HUES64 (cell line): Measurements from ENCODE around the gene SPACA1. TPM values are rescaled to one million over a fixed set of nuclear protein-coding genes. Genes with fewer than 3 reads are reported as not detected.
"Not testable (repeated sequence)": the region's sequence is repeated elsewhere in the genome, so short reads cannot be mapped to it uniquely, and the experiment has no call there.

ENCODE experiments used
- H3K27ac ChIP-seq: 2 replicates; pipeline ENCODE4 v1.7.0; 2013; ENCODE audit warnings: low read depth, low read length, inconsistent platforms
- H3K27me3 ChIP-seq: 2 replicates; pipeline ENCODE4 v1.6.1; 2013; ENCODE audit warnings: mild to moderate bottlenecking, low read length; ENCODE audit not compliant: insufficient read depth
- H3K36me3 ChIP-seq: 2 replicates; pipeline ENCODE4 v1.6.1; 2013; ENCODE audit warnings: mild to moderate bottlenecking, low read length; ENCODE audit not compliant: insufficient read depth
- H3K4me1 ChIP-seq: 2 replicates; pipeline ENCODE4 v1.6.1; 2013; ENCODE audit warnings: mild to moderate bottlenecking, low read length, moderate library complexity; ENCODE audit not compliant: insufficient read depth
- H3K4me3 ChIP-seq: 2 replicates; pipeline ENCODE4 v1.5.1; 2013; ENCODE audit warnings: mild to moderate bottlenecking, low read length, moderate library complexity
- H3K9ac ChIP-seq: 2 replicates; pipeline ENCODE4 v1.6.1; 2013; ENCODE audit warnings: mild to moderate bottlenecking, low read depth, low read length
- H3K9me3 ChIP-seq: 2 replicates; pipeline ENCODE4 v1.6.1; 2013; ENCODE audit warnings: low read depth, low read length; ENCODE audit not compliant: insufficient read depth
- WGBS: fragments of 150-250, 120-280 bp; methylation state at CpG from one replicate; pipeline ENCODE4 v1.1.7; 2013; ENCODE audit warnings: missing lambda C conversion rate; 5-methylcytosine and 5-hydroxymethylcytosine counted together
- polyA plus RNA-seq, 2 experiments: library from polyadenylated mRNA; stranded (reverse); fragments of 50-300 nt; gene quantifications; one replicate each; pipeline ENCODE4 v1.2.3, GENCODE V29; 2013

Gene SPACA1, protein sequence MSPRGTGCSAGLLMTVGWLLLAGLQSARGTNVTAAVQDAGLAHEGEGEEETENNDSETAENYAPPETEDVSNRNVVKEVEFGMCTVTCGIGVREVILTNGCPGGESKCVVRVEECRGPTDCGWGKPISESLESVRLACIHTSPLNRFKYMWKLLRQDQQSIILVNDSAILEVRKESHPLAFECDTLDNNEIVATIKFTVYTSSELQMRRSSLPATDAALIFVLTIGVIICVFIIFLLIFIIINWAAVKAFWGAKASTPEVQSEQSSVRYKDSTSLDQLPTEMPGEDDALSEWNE
- not detected for polyA plus RNA-seq (2013, experiment 1 of 2)
- polyA plus RNA-seq (2013, experiment 2 of 2), result not detected

DNA sequence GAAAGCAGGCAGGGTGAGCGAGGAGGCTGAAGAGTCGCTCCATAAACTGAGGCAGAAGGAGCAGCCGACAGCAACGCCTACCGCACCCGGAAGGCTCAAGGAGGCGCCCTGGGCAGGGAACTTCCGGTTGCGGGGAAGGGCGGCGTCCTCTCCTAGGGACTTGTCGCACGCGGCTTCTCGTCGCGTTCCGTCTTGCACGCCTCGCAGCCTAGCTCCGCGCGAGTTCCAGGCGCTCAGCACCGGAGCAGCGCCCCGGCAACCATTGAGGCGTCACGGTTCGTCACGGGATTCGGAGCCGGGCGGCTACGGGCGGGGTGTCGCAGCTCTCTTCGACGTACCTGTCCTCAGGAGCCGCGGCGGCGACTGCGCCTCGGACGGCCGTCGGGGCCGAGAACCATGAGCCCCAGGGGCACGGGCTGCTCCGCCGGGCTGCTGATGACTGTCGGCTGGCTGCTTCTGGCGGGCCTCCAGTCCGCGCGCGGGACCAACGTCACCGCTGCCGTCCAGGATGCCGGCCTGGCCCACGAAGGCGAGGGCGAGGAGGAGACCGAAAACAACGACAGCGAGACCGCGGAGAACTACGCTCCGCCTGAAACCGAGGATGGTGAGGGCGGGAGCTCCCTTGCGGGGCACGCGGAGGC lies at the start of gene SPACA1:
TSS of gene SPACA1 (plus strand) at position 332 of the 641 bp plus-strand sequence. CDS start at position 397, 65 bp downstream.
- no peak within 1 kb of the TSS for H3K27ac ChIP-seq
- H3K4me1 ChIP-seq, result peaks cover 12% of the 10 kb centered on the region; the same call in 1 of the 2 replicates
- no peak within 1 kb of the TSS for H3K9ac ChIP-seq
- no peaks in the 10 kb centered on the region for H3K9me3 ChIP-seq
- H3K27me3 ChIP-seq, result no peaks in the 10 kb centered on the region
- WGBS, result 97% methylated on average over 77 of the region's 77 CpGs
- no peaks in the 10 kb centered on the region for H3K36me3 ChIP-seq
- no peak within 1 kb of the TSS for H3K4me3 ChIP-seq

DNA sequence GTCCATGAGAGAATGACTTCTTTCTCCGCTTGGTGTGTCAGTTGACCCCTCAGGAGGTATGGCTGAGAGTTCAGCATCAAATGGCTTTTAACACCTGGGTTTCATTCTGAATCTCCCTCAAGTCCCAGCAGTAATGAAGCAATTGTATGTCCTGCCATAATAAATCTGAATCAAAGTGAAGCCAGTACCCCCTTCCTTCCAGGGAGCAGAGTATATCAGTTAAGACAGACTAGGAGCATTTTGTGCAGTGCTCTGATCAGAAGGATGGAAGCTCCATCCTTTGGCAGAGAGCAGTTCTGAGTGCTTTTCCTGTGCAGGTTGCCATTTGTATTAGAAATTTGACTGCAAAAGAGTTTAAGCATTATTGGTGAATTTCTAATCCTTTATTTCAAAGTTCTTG lies 46.9 kb upstream of the SPACA1 start:
- H3K4me1 ChIP-seq, result no peaks in the 10 kb centered on the region; the same call in 1 of the 2 replicates
- no peaks in the 10 kb centered on the region for H3K27me3 ChIP-seq
- no peak overlapping the region for H3K27ac ChIP-seq
- H3K4me3 ChIP-seq, result no peak overlapping the region
- H3K9ac ChIP-seq, result no peak overlapping the region
- 91% methylated on average over 1 of the region's 1 CpG for WGBS
- no peaks in the 10 kb centered on the region for H3K9me3 ChIP-seq
- H3K36me3 ChIP-seq, result no peaks in the 10 kb centered on the region

DNA sequence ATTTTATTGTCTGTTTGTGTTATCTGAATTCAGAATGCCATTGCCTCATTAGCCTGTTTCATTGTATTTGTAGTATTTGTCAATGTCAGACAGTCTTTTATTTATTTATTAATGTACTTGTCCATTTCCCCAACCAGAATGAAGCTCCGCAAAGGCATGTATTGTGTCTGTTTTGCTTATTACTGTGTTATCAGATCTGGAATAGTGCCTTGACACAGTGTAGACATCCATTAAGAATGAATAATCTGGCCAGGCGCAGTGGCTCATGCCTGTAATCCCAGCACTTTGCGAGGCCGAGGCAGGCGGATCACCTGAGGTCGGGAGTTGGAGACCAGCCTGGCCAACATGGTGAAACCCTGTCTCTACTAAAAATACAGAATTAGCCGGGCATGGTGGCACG lies 46.4 kb upstream of the SPACA1 start:
- not testable (repeated sequence) for H3K27me3 ChIP-seq, H3K27ac ChIP-seq, H3K4me1 ChIP-seq, H3K4me3 ChIP-seq, H3K9ac ChIP-seq, H3K36me3 ChIP-seq, H3K9me3 ChIP-seq
- WGBS, result 96% methylated on average over 8 of the region's 8 CpGs

DNA sequence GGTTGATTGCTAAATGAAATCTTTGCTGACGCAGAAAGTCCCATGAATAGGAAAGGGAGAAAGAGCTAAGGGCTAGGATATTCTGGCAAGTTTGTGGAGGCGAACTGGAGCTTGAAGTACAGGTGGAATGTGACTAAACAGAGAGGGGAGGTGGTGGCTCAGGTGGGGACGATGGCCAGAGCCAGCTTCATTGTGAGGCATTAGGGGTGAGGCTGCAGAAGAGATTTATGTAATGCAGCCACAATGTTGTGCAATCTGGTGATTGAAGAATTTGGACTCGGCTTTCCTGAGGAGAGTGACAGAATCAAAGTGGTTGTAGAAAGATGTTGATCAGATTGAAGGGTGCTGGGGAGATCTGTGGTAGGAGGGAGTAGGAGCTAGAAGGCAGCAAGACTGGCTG lies 42.9 kb upstream of the SPACA1 start:
- no peak overlapping the region for H3K27ac ChIP-seq
- H3K27me3 ChIP-seq, result no peaks in the 10 kb centered on the region
- WGBS, result 94% methylated on average over 4 of the region's 4 CpGs
- no peaks in the 10 kb centered on the region; the same call in 1 of the 2 replicates for H3K4me1 ChIP-seq
- H3K36me3 ChIP-seq, result no peaks in the 10 kb centered on the region
- H3K9me3 ChIP-seq, result no peaks in the 10 kb centered on the region
- H3K4me3 ChIP-seq, result no peak overlapping the region
- no peak overlapping the region for H3K9ac ChIP-seq

DNA sequence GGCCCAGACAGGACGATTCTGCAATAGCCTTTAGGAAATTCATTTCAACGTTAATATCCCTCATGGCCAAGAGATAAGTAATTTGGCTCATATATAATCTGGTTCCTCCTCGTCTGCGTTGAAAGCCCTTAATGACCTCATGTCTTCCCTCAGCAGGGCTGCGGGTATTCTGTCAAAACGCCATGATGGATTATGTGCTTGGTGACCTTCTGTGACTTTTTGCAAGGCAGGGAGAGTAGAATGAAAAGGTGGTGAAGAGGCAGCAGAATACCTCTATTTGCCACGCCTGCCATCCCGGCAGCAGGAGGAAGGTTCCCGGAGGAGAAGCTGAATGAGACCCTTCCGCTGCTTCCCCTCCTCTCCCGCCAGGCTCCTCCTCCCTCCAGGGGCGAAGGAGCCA lies 41.1 kb upstream of the SPACA1 start:
- H3K36me3 ChIP-seq, result no peaks in the 10 kb centered on the region
- no peaks in the 10 kb centered on the region for H3K27me3 ChIP-seq
- H3K9ac ChIP-seq, result no peak overlapping the region
- no peaks in the 10 kb centered on the region for H3K9me3 ChIP-seq
- WGBS, result 87% methylated on average over 10 of the region's 12 CpGs
- H3K4me1 ChIP-seq, result no peaks in the 10 kb centered on the region; the same call in 1 of the 2 replicates
- no peak overlapping the region for H3K4me3 ChIP-seq
- H3K27ac ChIP-seq, result no peak overlapping the region

DNA sequence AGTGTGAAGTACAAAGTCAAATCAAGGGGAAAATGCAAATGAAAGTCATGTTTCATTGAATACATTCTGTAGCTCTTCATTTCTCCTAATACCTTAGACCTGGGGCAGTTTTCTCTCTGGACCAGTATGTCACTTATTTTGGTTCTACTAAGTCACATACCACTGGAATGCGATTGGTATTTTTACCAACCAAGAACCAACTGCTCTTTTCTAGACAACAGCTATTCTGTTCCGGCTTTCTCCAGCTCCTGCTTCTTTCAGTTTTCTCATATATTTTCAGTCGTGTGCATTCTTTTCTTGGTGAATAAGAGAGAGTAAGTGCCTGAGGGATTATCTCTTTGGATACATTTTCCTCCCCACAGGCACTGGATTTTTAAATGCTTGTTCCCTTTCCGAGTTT lies 39.2 kb upstream of the SPACA1 start:
- H3K27ac ChIP-seq, result no peak overlapping the region
- 98% methylated on average over 3 of the region's 4 CpGs for WGBS
- H3K9me3 ChIP-seq, result no peaks in the 10 kb centered on the region
- no peaks in the 10 kb centered on the region; the same call in 1 of the 2 replicates for H3K4me1 ChIP-seq
- no peaks in the 10 kb centered on the region for H3K36me3 ChIP-seq
- H3K27me3 ChIP-seq, result no peaks in the 10 kb centered on the region
- H3K9ac ChIP-seq, result no peak overlapping the region
- no peak overlapping the region for H3K4me3 ChIP-seq

DNA sequence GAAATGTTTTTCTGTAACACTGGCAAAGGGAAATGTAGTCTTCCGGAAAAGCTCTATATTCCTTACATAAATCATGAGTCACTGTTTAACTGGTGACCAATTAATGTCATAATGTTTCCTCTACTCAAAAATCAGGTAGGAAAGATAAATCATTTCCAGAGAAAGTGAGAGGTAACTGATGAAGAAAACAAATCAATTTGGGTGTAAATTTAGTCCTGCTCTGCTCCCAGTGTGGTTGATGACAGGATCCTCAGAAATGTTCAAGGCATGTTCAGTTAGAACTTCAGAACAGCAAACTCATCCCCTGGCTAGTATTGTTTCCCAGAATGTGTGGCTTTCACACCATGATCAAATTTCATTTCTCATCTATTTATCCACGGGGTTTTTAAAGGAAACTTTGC lies 38.8 kb upstream of the SPACA1 start:
- no peak overlapping the region for H3K4me3 ChIP-seq
- no peak overlapping the region for H3K27ac ChIP-seq
- H3K9ac ChIP-seq, result no peak overlapping the region
- no peaks in the 10 kb centered on the region for H3K9me3 ChIP-seq
- H3K4me1 ChIP-seq, result no peaks in the 10 kb centered on the region; the same call in 1 of the 2 replicates
- no peaks in the 10 kb centered on the region for H3K27me3 ChIP-seq
- WGBS, result 93% methylated on average over 2 of the region's 2 CpGs
- H3K36me3 ChIP-seq, result no peaks in the 10 kb centered on the region

DNA sequence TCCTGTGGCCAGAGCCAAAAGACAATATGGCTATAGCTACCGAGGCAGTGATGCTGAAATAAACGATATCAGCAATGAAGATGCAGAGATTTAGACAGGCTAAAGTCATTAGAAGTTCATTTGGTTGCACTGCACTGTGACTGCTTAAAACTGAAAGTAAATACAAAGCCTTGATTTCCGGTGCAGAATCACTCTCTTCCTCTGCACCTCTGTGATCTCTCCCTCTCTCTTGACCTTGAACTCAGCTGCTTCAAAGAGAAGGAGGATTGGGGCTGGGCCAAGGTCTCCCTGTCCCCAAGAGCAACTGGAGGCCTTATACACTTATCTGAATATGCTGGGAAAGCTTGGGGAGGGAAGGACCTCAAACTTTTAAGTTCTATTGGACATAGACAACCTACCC lies 34.6 kb upstream of the SPACA1 start:
- no peaks in the 10 kb centered on the region for H3K27me3 ChIP-seq
- no peaks in the 10 kb centered on the region for H3K4me1 ChIP-seq
- no peaks in the 10 kb centered on the region for H3K36me3 ChIP-seq
- no peak overlapping the region for H3K4me3 ChIP-seq
- no peaks in the 10 kb centered on the region for H3K9me3 ChIP-seq
- WGBS, result 91% methylated on average over 3 of the region's 3 CpGs
- H3K27ac ChIP-seq, result no peak overlapping the region
- no peak overlapping the region for H3K9ac ChIP-seq

DNA sequence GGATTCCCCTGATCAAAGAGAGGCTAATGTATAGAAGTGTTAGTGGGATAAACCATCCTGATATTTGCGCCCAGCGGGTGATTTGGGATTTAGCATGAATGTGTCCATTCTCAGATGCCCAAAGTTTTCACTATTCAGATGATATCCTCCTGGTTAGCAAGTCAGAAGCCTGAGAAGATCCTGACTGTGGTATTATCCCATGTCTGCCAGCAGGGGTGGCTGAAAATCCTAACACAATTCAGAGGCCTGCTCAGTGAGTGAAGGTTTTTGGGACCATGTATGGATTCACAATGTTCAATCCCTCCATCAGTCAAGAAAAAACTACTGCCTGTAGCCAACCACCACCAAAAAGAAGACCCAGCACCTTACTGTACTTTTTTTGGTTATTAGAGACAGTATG lies 34.1 kb upstream of the SPACA1 start:
- Histone ChIP-seq H3K27ac (no peak overlapping the region), H3K36me3 (no peaks in the 10 kb centered on the region), H3K4me3 (no peak overlapping the region), H3K4me1 (no peaks in the 10 kb centered on the region), H3K9ac (no peak overlapping the region), H3K9me3 (no peaks in the 10 kb centered on the region), H3K27me3 (no peaks in the 10 kb centered on the region)
- 94% methylated on average over 2 of the region's 2 CpGs for WGBS

DNA sequence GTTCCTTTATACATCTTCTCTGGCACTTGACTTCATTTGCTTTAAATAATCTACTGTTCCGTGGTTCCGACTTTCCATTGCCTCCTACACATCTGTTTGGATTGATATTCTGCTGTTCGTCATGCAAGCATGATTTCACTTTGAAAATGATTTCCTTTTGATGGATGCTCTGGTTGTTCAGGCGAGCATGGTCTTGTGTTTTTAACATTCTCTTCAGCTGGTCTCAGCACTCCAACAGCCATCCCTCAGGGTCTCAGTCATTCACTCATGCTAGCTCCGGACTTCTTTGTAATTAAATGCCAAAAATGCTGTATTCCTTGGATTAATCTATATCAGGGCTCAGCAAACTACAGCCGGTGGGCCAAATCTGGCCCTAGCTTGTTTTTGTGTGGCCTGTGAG lies 27.2 kb upstream of the SPACA1 start:
- no peak overlapping the region for H3K27ac ChIP-seq
- H3K4me1 ChIP-seq, result no peaks in the 10 kb centered on the region
- WGBS, result 79% methylated on average over 6 of the region's 6 CpGs
- no peaks in the 10 kb centered on the region for H3K27me3 ChIP-seq
- no peak overlapping the region for H3K9ac ChIP-seq
- no peaks in the 10 kb centered on the region for H3K9me3 ChIP-seq
- no peaks in the 10 kb centered on the region for H3K36me3 ChIP-seq
- no peak overlapping the region for H3K4me3 ChIP-seq

DNA sequence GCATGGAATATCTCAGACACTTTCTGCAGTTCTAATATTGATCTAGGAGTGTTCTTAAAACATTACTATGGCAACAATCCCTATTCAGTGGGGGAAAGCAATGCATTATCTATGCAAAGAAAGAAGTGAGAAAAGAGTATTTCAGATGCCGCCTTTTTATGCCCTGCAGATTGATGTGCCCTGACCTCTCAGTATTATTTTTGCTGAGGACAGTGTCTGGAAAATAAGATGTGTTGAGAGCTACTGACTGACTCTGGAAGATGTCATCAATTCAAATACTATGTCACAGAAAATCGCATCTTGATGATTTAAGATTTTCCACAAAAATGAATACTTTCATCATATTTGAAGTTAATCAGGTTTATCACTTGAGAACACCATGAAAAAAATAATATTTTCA lies 22.9 kb upstream of the SPACA1 start:
- no peaks in the 10 kb centered on the region for H3K4me1 ChIP-seq
- peaks cover 23% of the 10 kb centered on the region for H3K9me3 ChIP-seq
- H3K4me3 ChIP-seq, result no peak overlapping the region
- H3K9ac ChIP-seq, result no peak overlapping the region
- no peak overlapping the region for H3K27ac ChIP-seq
- 99% methylated on average over 2 of the region's 2 CpGs for WGBS
- H3K27me3 ChIP-seq, result no peaks in the 10 kb centered on the region
- no peaks in the 10 kb centered on the region for H3K36me3 ChIP-seq
